ENCODE data around the gene GPRIN1. TPM values are rescaled to one million over a fixed set of nuclear protein-coding genes. Genes with fewer than 3 reads are reported as not detected.

GPRIN1 gene
- total RNA-seq, 1 donor from 2014 or later: 3.2 TPM

- Mint-ChIP-seq H3K27me3 (no peaks in the 10 kb centered on the region), H3K27ac (no peak overlapping the region), H3K4me1 (peaks cover 64% of the 10 kb centered on the region), H3K4me3 (no peak overlapping the region), H3K9me3 (no peaks in the 10 kb centered on the region), H3K36me3 (ENCODE audit: low read depth) (peaks cover 7% of the 10 kb centered on the region)
- ChIA-PET CTCF (interaction anchor here (8.5 kb wide), 1 partner anchor 9 kb away, joined by 62 read pairs; no protein-coding TSS in a partner anchor), POLR2A (no interaction called here)
- no peak for TF ChIP-seq CTCF (IDR thresholded peaks at IDR 0.05)
- DNase-seq (no peak), ATAC-seq (ENCODE audit: low read depth) (no peak)
- intact Hi-C loops (cut with micrococcal nuclease): no loop called here
Measured at GRCh38 chr5:176650354-176650884, 40.5 kb upstream of the GPRIN1 start.

GRCh38 chr5:176648474-176649194 is 38.7 kb upstream of the GPRIN1 start:
- no peak for DNase-seq
- POLR2A ChIA-PET: no interaction called here

GRCh38 chr5:176647843-176648473 is 38.0 kb upstream of the GPRIN1 start:
- intact Hi-C loops (cut with micrococcal nuclease): loop anchor here (1.0 to 2.0 kb wide), 7 partner anchors 10 to 260 kb away; partner anchors contain the start of genes EIF4E1B, FAF2, GPRIN1 and HIGD2A
- H3K4me3 Mint-ChIP-seq: peak overlapping the region; percentile 83
- H3K27me3 Mint-ChIP-seq: no peaks in the 10 kb centered on the region
- peaks cover 1% of the 10 kb centered on the region for H3K36me3 Mint-ChIP-seq (ENCODE audit: low read depth)
- no peak for TF ChIP-seq CTCF (IDR thresholded peaks at IDR 0.05)
- peak overlapping the region; percentile 77 for H3K27ac Mint-ChIP-seq
- POLR2A ChIA-PET: interaction anchor here (1.0 to 2.2 kb wide), 9 partner anchors 12 to 1557 kb away, joined by 3 to 29 read pairs (median 9); partner anchors contain the start of genes EIF4E1B, FAF2, HNRNPAB and KIAA1191
- H3K9me3 Mint-ChIP-seq: no peaks in the 10 kb centered on the region
- no peak for ATAC-seq (ENCODE audit: low read depth)
- CTCF ChIA-PET: interaction anchor here (1.1 to 8.5 kb wide), 3 partner anchors 11 to 230 kb away, joined by 3 to 62 read pairs (median 15); partner anchors contain the start of genes EIF4E1B and SNCB
- peaks cover 52% of the 10 kb centered on the region for H3K4me1 Mint-ChIP-seq
- DNase-seq: no peak

More at GRCh38 chr5:176648474-176649194, 38.7 kb upstream of the GPRIN1 start:
- peaks cover 5% of the 10 kb centered on the region for H3K36me3 Mint-ChIP-seq (ENCODE audit: low read depth)
- TF ChIP-seq CTCF (IDR thresholded peaks at IDR 0.05): no peak
- intact Hi-C loops (cut with micrococcal nuclease): no loop called here
- no peak for ATAC-seq (ENCODE audit: low read depth)
- H3K4me1 Mint-ChIP-seq: peaks cover 59% of the 10 kb centered on the region
- no peak overlapping the region for H3K27ac Mint-ChIP-seq
- CTCF ChIA-PET: interaction anchor here (8.5 kb wide), 1 partner anchor 11 kb away, joined by 62 read pairs; no protein-coding TSS in a partner anchor
- peak overlapping the region; percentile 83 for H3K4me3 Mint-ChIP-seq
- no peaks in the 10 kb centered on the region for H3K27me3 Mint-ChIP-seq
- H3K9me3 Mint-ChIP-seq: no peaks in the 10 kb centered on the region

GRCh38 chr5:176647030-176647842 is 37.3 kb upstream of the GPRIN1 start, which contains the start of gene TSPAN17:
TSPAN17 (plus strand) TSS chr5:176647484; CDS start chr5:176647616, 132 bp downstream.
- Mint-ChIP-seq H3K27ac (peak within 1 kb of the TSS; percentile 91), H3K4me3 (peak within 1 kb of the TSS; percentile 90), H3K36me3 (ENCODE audit: low read depth) (no peaks in the 10 kb centered on the region), H3K9me3 (no peaks in the 10 kb centered on the region), H3K27me3 (no peaks in the 10 kb centered on the region), H3K4me1 (peaks cover 45% of the 10 kb centered on the region)
- ATAC-seq (ENCODE audit: low read depth) (peak; percentile 97), DNase-seq (peak; percentile 99)
- POLR2A ChIA-PET: interaction anchor here (0.7 to 2.2 kb wide), 17 partner anchors 11 to 1557 kb away, joined by 3 to 29 read pairs (median 4); partner anchors contain the start of genes EIF4E1B, FAF2, HNRNPAB and KIAA1191
- intact Hi-C loops (cut with micrococcal nuclease): loop anchor here (1.0 to 2.0 kb wide), 7 partner anchors 11 to 259 kb away; partner anchors contain the start of genes EIF4E1B, FAF2, GPRIN1 and HIGD2A
- CTCF ChIA-PET: interaction anchor here (0.6 to 8.5 kb wide), 7 partner anchors 12 to 287 kb away, joined by 3 to 62 read pairs (median 3); partner anchors contain the start of genes CLTB, EIF4E1B and SNCB
- no peak for TF ChIP-seq CTCF (IDR thresholded peaks at IDR 0.05)
